CD4-positive, alpha-beta T cell treated with Interleukin-4 for 4 hours (primary cell): Measurements from ENCODE around the gene MRPL38.
"Not testable (repeated sequence)": the region's sequence is repeated elsewhere in the genome, so short reads cannot be mapped to it uniquely, and the experiment has no call there.

Experiments used
- DNase-seq: peaks from one replicate; pipeline ENCODE4 v3.0.0-alpha.2; 2020

The MRPL38 gene

GRCh38 chr17:75895370-75896155, 9.1 kb downstream of the MRPL38 start:
- DNase-seq, result no peak

- no peak for DNase-seq
Measured at GRCh38 chr17:75894049-75894733, 10.5 kb downstream of the MRPL38 start.

GRCh38 chr17:75893305-75894048, 11.2 kb downstream of the MRPL38 start:
- DNase-seq, result no peak

- DNase-seq, result no peak
Measured at GRCh38 chr17:75892556-75893224, 12.0 kb downstream of the MRPL38 start.

GRCh38 chr17:75891605-75892555, 12.8 kb downstream of the MRPL38 start:
- no peak for DNase-seq

GRCh38 chr17:75891022-75891604, 13.6 kb downstream of the MRPL38 start:
- no peak for DNase-seq

GRCh38 chr17:75889454-75889853, 15.2 kb downstream of the MRPL38 start:
- DNase-seq, result no peak

GRCh38 chr17:75888484-75888883, 16.2 kb downstream of the MRPL38 start:
- no peak for DNase-seq

GRCh38 chr17:75885860-75886259, 18.8 kb downstream of the MRPL38 start:
- not testable (repeated sequence) for DNase-seq

- no peak for DNase-seq
Measured at GRCh38 chr17:75885431-75885830, 19.3 kb downstream of the MRPL38 start.

- DNase-seq, result no peak
Measured at GRCh38 chr17:75881678-75882454, 22.8 kb downstream of the MRPL38 start.

GRCh38 chr17:75880266-75880665, 24.4 kb downstream of the MRPL38 start:
- DNase-seq, result no peak

- DNase-seq, result no peak
Measured at GRCh38 chr17:75878174-75878998, 26.3 kb downstream of the MRPL38 start, which contains the start of gene TRIM47. TSS of gene TRIM47 (minus strand) at chr17:75878581. CDS start at chr17:75878548, 33 bp downstream.

- DNase-seq, result peak; percentile 61
Measured at GRCh38 chr17:75877752-75878173, 26.9 kb downstream of the MRPL38 start.

GRCh38 chr17:75876938-75877751, 27.5 kb downstream of the MRPL38 start:
- DNase-seq, result no peak

- DNase-seq, result peak; percentile 89
Measured at GRCh38 chr17:75876190-75876937, 28.3 kb downstream of the MRPL38 start.

- DNase-seq, result no peak
Measured at GRCh38 chr17:75875940-75876189, 28.8 kb downstream of the MRPL38 start.
